Measurements from ENCODE around the gene NRN1L. TPM values are rescaled to one million over a fixed set of nuclear protein-coding genes. Genes with fewer than 3 reads are reported as not detected.
A peak's percentile ranks its signal among the peaks of the same experiment; 100 is the strongest.

The NRN1L gene
- total RNA-seq, 4 donors from 2014 or later, result 0.57 to 0.99 TPM; not detected in 2

GRCh38 chr16:67885545-67885944, 860 bp downstream of the NRN1L start:
- intact Hi-C loops (cut with DNase I), result no loop called here
- Histone ChIP-seq H3K4me3 (no peak overlapping the region), H3K36me3 (peaks cover 28 to 63% (median 32%) of the 10 kb centered on the region in 3 donors), H3K27me3 (no peaks in the 10 kb centered on the region), H3K4me1 (peaks cover 11 to 20% (median 13%) of the 10 kb centered on the region in 3 donors), H3K9me3 (no peaks in the 10 kb centered on the region), H3K27ac (peak overlapping the region in 1 of 4 donors; percentile 71)
- TF ChIP-seq POLR2A (IDR thresholded peaks at IDR 0.05), result no peak
- no peak for TF ChIP-seq CTCF (IDR thresholded peaks at IDR 0.05)
- DNase-seq, result no peak
- WGBS, 2 donors, result 100% methylated on average over 1 of the region's 12 CpGs; no CpG with 5 or more reads in 1 of the 2 donors

- Histone ChIP-seq H3K27me3 (no peaks in the 10 kb centered on the region), H3K36me3 (peaks cover 23 to 59% (median 28%) of the 10 kb centered on the region in 3 donors), H3K9me3 (no peaks in the 10 kb centered on the region), H3K27ac (no peak overlapping the region), H3K4me3 (no peak overlapping the region), H3K4me1 (peaks cover 11 to 20% (median 13%) of the 10 kb centered on the region in 3 donors)
- no peak for DNase-seq
- TF ChIP-seq POLR2A (IDR thresholded peaks at IDR 0.05) (no peak), CTCF (IDR thresholded peaks at IDR 0.05) (no peak)
- intact Hi-C loops (cut with DNase I), result no loop called here
- 80 to 98% methylated on average over 1 to 18 of the region's 19 CpGs for WGBS, 2 donors
These were observed 1.3 kb downstream of the NRN1L start for GRCh38 chr16:67885976-67886375.

GRCh38 chr16:67886387-67886786, 1.7 kb downstream of the NRN1L start:
- peaks cover 19 to 55% (median 23%) of the 10 kb centered on the region in 3 donors for H3K36me3 ChIP-seq
- no peaks in the 10 kb centered on the region for H3K9me3 ChIP-seq
- no peak overlapping the region for H3K4me3 ChIP-seq
- no peak for DNase-seq
- peaks cover 11 to 20% (median 13%) of the 10 kb centered on the region in 3 donors for H3K4me1 ChIP-seq
- TF ChIP-seq POLR2A (IDR thresholded peaks at IDR 0.05), result no peak
- TF ChIP-seq CTCF (IDR thresholded peaks at IDR 0.05), result no peak
- no peak overlapping the region for H3K27ac ChIP-seq
- WGBS, 2 donors, result 90 to 96% methylated on average over 4 to 5 of the region's 5 CpGs
- H3K27me3 ChIP-seq, result no peaks in the 10 kb centered on the region
- intact Hi-C loops (cut with DNase I), result no loop called here

- WGBS, 2 donors, result 69 to 86% methylated on average over 2 of the region's 3 CpGs
- Histone ChIP-seq H3K27me3 (no peaks in the 10 kb centered on the region), H3K27ac (no peak overlapping the region), H3K4me3 (no peak overlapping the region), H3K4me1 (peaks cover 11 to 28% (median 18%) of the 10 kb centered on the region in 3 donors), H3K36me3 (peaks cover 4 to 36% (median 7%) of the 10 kb centered on the region in 3 donors), H3K9me3 (no peaks in the 10 kb centered on the region)
- no peak for DNase-seq
- intact Hi-C loops (cut with DNase I), result no loop called here
- no peak for TF ChIP-seq POLR2A (IDR thresholded peaks at IDR 0.05)
- no peak for TF ChIP-seq CTCF (IDR thresholded peaks at IDR 0.05)
These were observed 3.6 kb downstream of the NRN1L start for GRCh38 chr16:67888331-67888730.

GRCh38 chr16:67892375-67892774, 7.7 kb downstream of the NRN1L start:
- intact Hi-C loops (cut with DNase I), result no loop called here
- 42 to 63% methylated on average over 5 of the region's 5 CpGs for WGBS, 2 donors

More at GRCh38 chr16:67892375-67892774, 7.7 kb downstream of the NRN1L start:
- Histone ChIP-seq H3K27ac (peak overlapping the region in 3 of 4 donors; percentile 93 to 99 (median 97)), H3K4me1 (peaks cover 21 to 48% (median 39%) of the 10 kb centered on the region in 3 donors), H3K27me3 (no peaks in the 10 kb centered on the region), H3K9me3 (no peaks in the 10 kb centered on the region), H3K36me3 (no peaks in the 10 kb centered on the region), H3K4me3 (peak overlapping the region; percentile 76 to 99 (median 95))
- DNase-seq, result no peak
- TF ChIP-seq POLR2A (IDR thresholded peaks at IDR 0.05) (no peak), CTCF (IDR thresholded peaks at IDR 0.05) (no peak)

All from esophagus squamous epithelium (tissue), 5 donors.